ENCODE results near the gene MEGF6. TPM values are rescaled to one million over a fixed set of nuclear protein-coding genes. Genes with fewer than 3 reads are reported as not detected.

Gene MEGF6
- total and polyA plus RNA-seq, 2 donors (not counting 3 experiments of a cell fraction or from before 2014, with no cell fraction given) = 22.5 to 63.7 TPM

GRCh38 chr1:3577300-3577699, 34.0 kb downstream of the MEGF6 start:
- BruUV-seq (replicated peaks) = no TSS peak
- peaks cover 0 to 1% of the 10 kb centered on the region in 2 experiments for H3K36me3 ChIP-seq (ENCODE audit: control insufficient read depth in 2 of 2, extremely low read depth in 1 of 2, insufficient read depth in 2 of 2, low read length in 2 of 2)
- H3K9me1 ChIP-seq (replicated peaks; ENCODE audit: control insufficient read depth, extremely low read depth, insufficient read depth, low read length) = no peaks in the 10 kb centered on the region
- DNase-seq (ENCODE audit: low read depth, low spot score) = no peak
- intact Hi-C loops (cut with micrococcal nuclease) (no loop called here), dilution Hi-C loops (cut with MboI; ENCODE audit: extremely low pct_ligation_motif_present, low sequenced_read_pairs) (no loop called here)
- no peaks in the 10 kb centered on the region for H4K20me1 ChIP-seq (replicated peaks; ENCODE audit: control insufficient read depth, extremely low read depth, insufficient read depth, low read length)
- H3K4me2 ChIP-seq (ENCODE audit: insufficient read depth, low read length) = no peak overlapping the region
- H3K27ac ChIP-seq (ENCODE audit: insufficient read depth, low read depth, low read length) = no peak overlapping the region
- ChIA-PET POLR2A (no interaction called here), CTCF (interaction anchor here (0.8 to 0.9 kb wide), 2 partner anchors 12 to 13 kb away, joined by 3 read pairs; no protein-coding TSS in a partner anchor)
- H3K27me3 ChIP-seq (ENCODE audit: control insufficient read depth in 2 of 2, insufficient read depth in 2 of 2, low read length in 2 of 2) = no peaks in the 10 kb centered on the region
- H2AFZ ChIP-seq (ENCODE audit: low read depth, low read length) = no peak overlapping the region
- H3K9ac ChIP-seq (replicated peaks; ENCODE audit: extremely low read depth, insufficient read depth, low read length) = no peak overlapping the region
- H3K4me1 ChIP-seq (ENCODE audit: control insufficient read depth, extremely low read depth, insufficient read depth, low read length) = no peaks in the 10 kb centered on the region
- H3K4me3 ChIP-seq (replicated peaks in 1 of 3; ENCODE audit: insufficient read depth in 1 of 3, low read depth in 1 of 3, low read length in 3 of 3) = no peak overlapping the region
- no peak for TF ChIP-seq MYC (IDR thresholded peaks at IDR 0.05; ENCODE audit: low read depth, low read length)
- TF ChIP-seq GATA2 (IDR thresholded peaks at IDR 0.05; ENCODE audit: insufficient read depth, insufficient read length, low read depth, low read length) = no peak
- no peak for TF ChIP-seq POLR2AphosphoS5 (IDR thresholded peaks at IDR 0.05; ENCODE audit: insufficient read depth, low read depth, low read length)
- no peak for TF ChIP-seq JUN (IDR thresholded peaks at IDR 0.05; ENCODE audit: borderline replicate concordance, insufficient read depth, insufficient read length, low read depth)
- no peak for TF ChIP-seq MAX (IDR thresholded peaks at IDR 0.05; ENCODE audit: insufficient read depth, insufficient read length)
- TF ChIP-seq EZH2 (IDR thresholded peaks at IDR 0.05; ENCODE audit: borderline replicate concordance, low read depth, low read length, severe bottlenecking) = no peak
- H3K79me2 ChIP-seq (ENCODE audit: control insufficient read depth, insufficient read depth, low read length) = no peaks in the 10 kb centered on the region
- FAIRE-seq = no peak
- no peaks in the 10 kb centered on the region for H3K9me3 ChIP-seq (replicated peaks; ENCODE audit: control insufficient read depth, insufficient read depth, low read length)

GRCh38 chr1:3575993-3576392, 35.3 kb downstream of the MEGF6 start:
- Histone ChIP-seq H3K9me1 (replicated peaks; ENCODE audit: control insufficient read depth, extremely low read depth, insufficient read depth, low read length) (no peaks in the 10 kb centered on the region), H3K4me1 (ENCODE audit: control insufficient read depth, extremely low read depth, insufficient read depth, low read length) (no peaks in the 10 kb centered on the region), H2AFZ (ENCODE audit: low read depth, low read length) (no peak overlapping the region), H3K27ac (ENCODE audit: insufficient read depth, low read depth, low read length) (no peak overlapping the region), H3K9ac (replicated peaks; ENCODE audit: extremely low read depth, insufficient read depth, low read length) (no peak overlapping the region), H3K36me3 (ENCODE audit: control insufficient read depth in 2 of 2, extremely low read depth in 1 of 2, insufficient read depth in 2 of 2, low read length in 2 of 2) (peaks cover 0 to 1% of the 10 kb centered on the region in 2 experiments), H3K4me2 (ENCODE audit: insufficient read depth, low read length) (no peak overlapping the region), H4K20me1 (replicated peaks; ENCODE audit: control insufficient read depth, extremely low read depth, insufficient read depth, low read length) (no peaks in the 10 kb centered on the region), H3K4me3 (replicated peaks in 1 of 3; ENCODE audit: insufficient read depth in 1 of 3, low read depth in 1 of 3, low read length in 3 of 3) (no peak overlapping the region), H3K9me3 (replicated peaks; ENCODE audit: control insufficient read depth, insufficient read depth, low read length) (no peaks in the 10 kb centered on the region), H3K27me3 (ENCODE audit: control insufficient read depth in 2 of 2, insufficient read depth in 2 of 2, low read length in 2 of 2) (no peaks in the 10 kb centered on the region), H3K79me2 (ENCODE audit: control insufficient read depth, insufficient read depth, low read length) (no peaks in the 10 kb centered on the region)
- intact Hi-C loops (cut with micrococcal nuclease) (no loop called here), dilution Hi-C loops (cut with MboI; ENCODE audit: extremely low pct_ligation_motif_present, low sequenced_read_pairs) (no loop called here)
- ChIA-PET POLR2A (no interaction called here), CTCF (interaction anchor here (0.6 kb wide), 1 partner anchor 11 kb away, joined by 3 read pairs; no protein-coding TSS in a partner anchor)
- FAIRE-seq (no peak), DNase-seq (ENCODE audit: low read depth, low spot score) (no peak)
- no peak for TF ChIP-seq CTCF (IDR thresholded peaks at IDR 0.05; ENCODE audit: extremely low read depth in 1 of 2, insufficient read depth in 1 of 2, low read depth in 1 of 2, low read length in 2 of 2)
- TF ChIP-seq MYC (IDR thresholded peaks at IDR 0.05; ENCODE audit: low read depth, low read length) = no peak
- no peak for TF ChIP-seq FOS (IDR thresholded peaks at IDR 0.05; ENCODE audit: borderline replicate concordance, insufficient read depth, low read length)
- TF ChIP-seq EZH2 (IDR thresholded peaks at IDR 0.05; ENCODE audit: borderline replicate concordance, low read depth, low read length, severe bottlenecking) = no peak
- TF ChIP-seq POLR2A (IDR thresholded peaks at IDR 0.05; ENCODE audit: low read depth, low read length) = no peak
- no peak for TF ChIP-seq JUN (IDR thresholded peaks at IDR 0.05; ENCODE audit: borderline replicate concordance, insufficient read depth, insufficient read length, low read depth)
- no peak for TF ChIP-seq MAX (IDR thresholded peaks at IDR 0.05; ENCODE audit: insufficient read depth, insufficient read length)
- TF ChIP-seq GATA2 (IDR thresholded peaks at IDR 0.05; ENCODE audit: insufficient read depth, insufficient read length, low read depth, low read length) = no peak
- TF ChIP-seq POLR2AphosphoS5 (IDR thresholded peaks at IDR 0.05; ENCODE audit: insufficient read depth, low read depth, low read length) = no peak
- no TSS peak for BruUV-seq (replicated peaks)

Data from endothelial cell of umbilical vein (primary cell).